HUES48 (cell line): Measurements from ENCODE around the gene ZNF41.
A peak's percentile ranks its signal among the peaks of the same experiment; 100 is the strongest.
"Not testable (repeated sequence)": the region's sequence is repeated elsewhere in the genome, so short reads cannot be mapped to it uniquely, and the experiment has no call there.

ENCODE experiments used
- H3K27ac ChIP-seq: one replicate; pipeline ENCODE4 v1.7.0; 2013; ENCODE audit warnings: low read depth, low read length, inconsistent platforms
- H3K27me3 ChIP-seq: 2 replicates; pipeline ENCODE4 v1.6.1; 2013; ENCODE audit warnings: mild to moderate bottlenecking, low read length; ENCODE audit not compliant: control insufficient read depth, insufficient read depth
- H3K36me3 ChIP-seq: 2 replicates; pipeline ENCODE4 v1.6.1; 2013; ENCODE audit warnings: low read length; ENCODE audit not compliant: control insufficient read depth, insufficient read depth
- H3K4me1 ChIP-seq: 2 replicates; pipeline ENCODE4 v1.6.1; 2013; ENCODE audit warnings: mild to moderate bottlenecking, low read length; ENCODE audit not compliant: control insufficient read depth, insufficient read depth
- H3K4me3 ChIP-seq: 2 replicates; pipeline ENCODE4 v1.5.1; 2013; ENCODE audit warnings: mild to moderate bottlenecking, low read depth, low read length
- H3K9ac ChIP-seq: 2 replicates; pipeline ENCODE4 v1.6.1; 2013; ENCODE audit warnings: mild to moderate bottlenecking, low read depth, low read length, moderate library complexity
- H3K9me3 ChIP-seq: 2 replicates; pipeline ENCODE4 v1.6.1; 2013; ENCODE audit warnings: low read length; ENCODE audit not compliant: control insufficient read depth, insufficient read depth

ZNF41 gene

GRCh38 chrX:47482512-47483305 is at the start of gene ZNF41:
Gene ZNF41 (minus strand): TSS chrX:47483222. CDS start chrX:47467481, 15,741 bp downstream.
- Histone ChIP-seq H3K27ac (peak within 1 kb of the TSS; percentile 99), H3K36me3 (no peaks in the 10 kb centered on the region), H3K27me3 (no peaks in the 10 kb centered on the region), H3K4me3 (peak within 1 kb of the TSS; percentile 81), H3K4me1 (no peaks in the 10 kb centered on the region), H3K9me3 (peaks cover 13% of the 10 kb centered on the region), H3K9ac (peak within 1 kb of the TSS; percentile 94)

GRCh38 chrX:47530049-47530448 is 47.0 kb upstream of the ZNF41 start:
- no peak overlapping the region for H3K4me3 ChIP-seq
- no peaks in the 10 kb centered on the region for H3K27me3 ChIP-seq
- peaks cover 13% of the 10 kb centered on the region; the same call in 1 of the 2 replicates for H3K9me3 ChIP-seq
- H3K4me1 ChIP-seq, result no peaks in the 10 kb centered on the region
- H3K27ac ChIP-seq, result no peak overlapping the region
- H3K36me3 ChIP-seq, result no peaks in the 10 kb centered on the region
- no peak overlapping the region for H3K9ac ChIP-seq

GRCh38 chrX:47529548-47529947 is 46.5 kb upstream of the ZNF41 start:
- Histone ChIP-seq H3K36me3 (no peaks in the 10 kb centered on the region), H3K9me3 (peaks cover 11% of the 10 kb centered on the region; the same call in 1 of the 2 replicates), H3K27me3 (no peaks in the 10 kb centered on the region), H3K4me1 (no peaks in the 10 kb centered on the region), H3K4me3 (no peak overlapping the region), H3K27ac (no peak overlapping the region), H3K9ac (no peak overlapping the region)

- no peaks in the 10 kb centered on the region for H3K4me1 ChIP-seq
Observed at GRCh38 chrX:47523713-47524166, 40.7 kb upstream of the ZNF41 start.

GRCh38 chrX:47523297-47523696 is 40.3 kb upstream of the ZNF41 start:
- H3K9me3 ChIP-seq, result peaks cover 13% of the 10 kb centered on the region; the same call in 1 of the 2 replicates
- H3K9ac ChIP-seq, result no peak overlapping the region
- no peak overlapping the region for H3K27ac ChIP-seq
- no peaks in the 10 kb centered on the region for H3K36me3 ChIP-seq
- peak overlapping the region; percentile 62 for H3K4me3 ChIP-seq
- H3K4me1 ChIP-seq, result no peaks in the 10 kb centered on the region
- H3K27me3 ChIP-seq, result peaks cover 11% of the 10 kb centered on the region; the same call in 1 of the 2 replicates

More at GRCh38 chrX:47523713-47524166, 40.7 kb upstream of the ZNF41 start:
- Histone ChIP-seq H3K4me3 (peak overlapping the region; percentile 62), H3K9me3 (peaks cover 13% of the 10 kb centered on the region; the same call in 1 of the 2 replicates), H3K27me3 (peaks cover 11% of the 10 kb centered on the region; the same call in 1 of the 2 replicates), H3K27ac (no peak overlapping the region), H3K36me3 (no peaks in the 10 kb centered on the region), H3K9ac (no peak overlapping the region)

- Histone ChIP-seq H3K9ac (no peak overlapping the region), H3K27ac (no peak overlapping the region), H3K36me3 (no peaks in the 10 kb centered on the region), H3K4me3 (no peak overlapping the region), H3K9me3 (peaks cover 13% of the 10 kb centered on the region), H3K27me3 (peaks cover 7% of the 10 kb centered on the region; the same call in 1 of the 2 replicates), H3K4me1 (peaks cover 2% of the 10 kb centered on the region; the same call in 1 of the 2 replicates)
Observed at GRCh38 chrX:47518144-47518543, 35.1 kb upstream of the ZNF41 start.

GRCh38 chrX:47515941-47516665 is 33.1 kb upstream of the ZNF41 start:
- H3K27ac ChIP-seq, result no peak overlapping the region

GRCh38 chrX:47514533-47515235 is 31.7 kb upstream of the ZNF41 start:
- Histone ChIP-seq H3K4me3 (no peak overlapping the region), H3K9ac (no peak overlapping the region), H3K4me1 (peaks cover 2% of the 10 kb centered on the region; the same call in 1 of the 2 replicates), H3K27me3 (no peaks in the 10 kb centered on the region), H3K27ac (no peak overlapping the region), H3K36me3 (no peaks in the 10 kb centered on the region), H3K9me3 (peaks cover 6% of the 10 kb centered on the region; the same call in 1 of the 2 replicates)

More at GRCh38 chrX:47515941-47516665, 33.1 kb upstream of the ZNF41 start:
- H3K36me3 ChIP-seq, result no peaks in the 10 kb centered on the region
- H3K9me3 ChIP-seq, result peaks cover 13% of the 10 kb centered on the region
- H3K4me3 ChIP-seq, result no peak overlapping the region
- peaks cover 2% of the 10 kb centered on the region; the same call in 1 of the 2 replicates for H3K4me1 ChIP-seq
- H3K9ac ChIP-seq, result no peak overlapping the region
- no peaks in the 10 kb centered on the region for H3K27me3 ChIP-seq

- 0 out of 2 replicates have a peak overlapping the region, but pooled peaks have one; percentile 44 for H3K9ac ChIP-seq
- H3K27me3 ChIP-seq, H3K9me3 ChIP-seq, H3K27ac ChIP-seq, H3K4me1 ChIP-seq, H3K36me3 ChIP-seq: not testable (repeated sequence)
- peak overlapping the region; percentile 65 for H3K4me3 ChIP-seq
Observed at GRCh38 chrX:47513034-47513965, 30.3 kb upstream of the ZNF41 start.

GRCh38 chrX:47512383-47512782 is 29.4 kb upstream of the ZNF41 start:
- not testable (repeated sequence) for H3K36me3 ChIP-seq, H3K4me1 ChIP-seq, H3K27me3 ChIP-seq, H3K27ac ChIP-seq, H3K9me3 ChIP-seq, H3K9ac ChIP-seq
- peak overlapping the region; percentile 29; the same call in 1 of the 2 replicates for H3K4me3 ChIP-seq
